Ascending aorta (tissue), 2 donors: ENCODE data around the gene SYPL2. TPM values are rescaled to one million over a fixed set of nuclear protein-coding genes. Genes with fewer than 3 reads are reported as not detected.

Experiments
- DNase-seq, 2 donors: peaks; one replicate each; pipeline ENCODE4 v3.0.0-alpha.2; 2019; ENCODE audit warnings: low spot score in 2 of 2
- H3K27ac ChIP-seq, 2 donors: fragments of 200-600 bp; sonication (generic); one replicate each; pipeline ENCODE4 v1.5.1; 2016 to 2017; ENCODE audit warnings: mild to moderate bottlenecking in 1 of 2
- H3K27me3 ChIP-seq: fragments of 200-600 bp; sonication (generic); one replicate; pipeline ENCODE4 v1.5.1; 2017
- H3K36me3 ChIP-seq, 2 donors: fragments of 200-600 bp; sonication (generic); one replicate each; pipeline ENCODE4 v1.5.1; 2016
- H3K4me1 ChIP-seq, 2 donors: fragments of 200-600 bp; sonication (generic); one replicate each; pipeline ENCODE4 v1.5.1; 2016 to 2017; ENCODE audit warnings: mild to moderate bottlenecking in 1 of 2
- H3K4me3 ChIP-seq, 2 donors: fragments of 200-600 bp; sonication (generic); one replicate each; pipeline ENCODE4 v1.5.1; 2016 to 2017; ENCODE audit warnings: mild to moderate bottlenecking in 1 of 2
- H3K9me3 ChIP-seq, 2 donors: fragments of 200-600 bp; sonication (generic); one replicate each; pipeline ENCODE4 v1.5.1; 2016
- CTCF ChIP-seq, 3 experiments: fragments of 200-600 bp in 2 of 3; fragments of 450-650 bp in 1 of 3; sonication (generic) in 2 of 3; IDR thresholded peaks; one replicate each; pipeline ENCODE4 v1.5.1; 2016 to 2019; ENCODE audit warnings: antibody characterized with exemption in 3 of 3, mild to moderate bottlenecking in 1 of 3, moderate library complexity in 1 of 3
- intact Hi-C: fragments of 100-400 bp; cut with DNase I; formaldehyde crosslinking; loops from one replicate; pipeline ENCODE4 v1.15.1; 2023
- total RNA-seq: library from RNA; depleted of rRNA; stranded (reverse); fragments of >200 nt; gene quantifications from one replicate; pipeline ENCODE4 v1.1.0, GENCODE V29; 2016

The SYPL2 gene
- total RNA-seq, 1 donor from 2014 or later = 8.1 TPM

DNA sequence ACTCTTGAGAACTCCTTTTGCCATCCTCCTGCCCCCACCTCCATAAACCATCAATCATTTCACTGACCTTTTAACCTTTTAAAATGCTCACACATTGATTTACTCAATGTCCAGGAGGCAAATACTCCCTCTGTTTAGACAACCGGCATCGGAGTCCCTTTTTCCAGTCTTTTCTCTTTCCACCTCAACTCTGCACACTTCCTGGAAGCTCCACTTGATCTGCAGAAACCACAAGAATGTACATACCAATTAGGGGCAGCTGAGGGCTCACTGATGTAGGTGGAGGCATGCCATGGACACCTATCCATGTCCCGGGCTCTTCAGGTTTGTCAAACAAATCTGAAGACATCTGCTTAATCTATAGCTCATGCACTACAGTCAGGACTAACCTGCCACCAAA, 48.5 kb downstream of the SYPL2 start:
- H3K4me3 ChIP-seq = no peak overlapping the region
- H3K27ac ChIP-seq = no peak overlapping the region
- no peak for DNase-seq
- no peaks in the 10 kb centered on the region for H3K9me3 ChIP-seq
- H3K4me1 ChIP-seq = peaks cover 0 to 7% of the 10 kb centered on the region in 2 donors
- no peaks in the 10 kb centered on the region for H3K27me3 ChIP-seq
- TF ChIP-seq CTCF (IDR thresholded peaks at IDR 0.05) = no peak
- intact Hi-C loops = no loop called here
- H3K36me3 ChIP-seq = no peaks in the 10 kb centered on the region

DNA sequence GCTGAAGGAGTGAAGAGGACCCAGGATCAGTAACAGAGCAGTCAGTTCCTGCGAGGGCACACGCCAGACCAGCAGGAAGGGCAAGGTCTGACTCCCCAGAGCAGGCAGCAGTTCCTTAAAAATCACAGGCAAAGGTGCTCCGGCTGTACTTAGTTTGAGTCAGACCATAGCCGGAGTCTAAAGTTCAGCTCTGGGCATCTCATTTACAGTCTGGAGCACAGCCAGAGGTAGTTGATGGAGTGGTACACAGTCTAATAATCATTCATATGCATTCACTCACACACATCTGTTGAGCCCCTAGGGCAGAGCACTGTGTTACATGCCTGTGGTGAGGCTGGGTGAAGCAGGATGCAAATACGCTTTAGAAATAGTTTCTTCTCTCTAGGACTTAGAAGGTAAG, 50.5 kb downstream of the SYPL2 start:
- no peak for TF ChIP-seq CTCF (IDR thresholded peaks at IDR 0.05)
- Histone ChIP-seq H3K27ac (no peak overlapping the region), H3K27me3 (no peaks in the 10 kb centered on the region), H3K36me3 (no peaks in the 10 kb centered on the region), H3K4me1 (no peaks in the 10 kb centered on the region), H3K9me3 (no peaks in the 10 kb centered on the region), H3K4me3 (no peak overlapping the region)
- no peak for DNase-seq
- intact Hi-C loops = no loop called here

DNA sequence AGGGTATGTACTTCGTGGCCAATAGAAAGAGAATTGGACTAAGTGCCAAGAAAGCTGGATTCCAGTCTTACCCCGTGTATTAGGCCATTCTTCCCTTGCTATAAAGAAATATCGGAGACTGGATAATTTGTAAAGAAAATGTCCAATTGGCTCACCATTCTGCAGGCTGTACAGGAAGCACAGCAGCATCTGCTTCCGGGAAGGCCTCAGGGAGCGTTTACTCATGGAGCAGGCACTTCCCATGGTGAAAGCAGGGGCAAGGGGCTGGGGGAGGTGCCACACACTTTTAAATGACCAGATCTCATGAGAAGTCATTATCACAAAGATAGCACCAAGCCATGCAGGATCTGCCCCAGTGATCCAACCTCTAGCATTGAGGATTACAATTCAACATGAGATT, 51.0 kb downstream of the SYPL2 start:
- intact Hi-C loops = no loop called here
- Histone ChIP-seq H3K36me3 (no peaks in the 10 kb centered on the region), H3K27me3 (no peaks in the 10 kb centered on the region), H3K9me3 (no peaks in the 10 kb centered on the region), H3K4me3 (no peak overlapping the region), H3K4me1 (no peaks in the 10 kb centered on the region), H3K27ac (no peak overlapping the region)
- no peak for DNase-seq
- TF ChIP-seq CTCF (IDR thresholded peaks at IDR 0.05) = no peak

DNA sequence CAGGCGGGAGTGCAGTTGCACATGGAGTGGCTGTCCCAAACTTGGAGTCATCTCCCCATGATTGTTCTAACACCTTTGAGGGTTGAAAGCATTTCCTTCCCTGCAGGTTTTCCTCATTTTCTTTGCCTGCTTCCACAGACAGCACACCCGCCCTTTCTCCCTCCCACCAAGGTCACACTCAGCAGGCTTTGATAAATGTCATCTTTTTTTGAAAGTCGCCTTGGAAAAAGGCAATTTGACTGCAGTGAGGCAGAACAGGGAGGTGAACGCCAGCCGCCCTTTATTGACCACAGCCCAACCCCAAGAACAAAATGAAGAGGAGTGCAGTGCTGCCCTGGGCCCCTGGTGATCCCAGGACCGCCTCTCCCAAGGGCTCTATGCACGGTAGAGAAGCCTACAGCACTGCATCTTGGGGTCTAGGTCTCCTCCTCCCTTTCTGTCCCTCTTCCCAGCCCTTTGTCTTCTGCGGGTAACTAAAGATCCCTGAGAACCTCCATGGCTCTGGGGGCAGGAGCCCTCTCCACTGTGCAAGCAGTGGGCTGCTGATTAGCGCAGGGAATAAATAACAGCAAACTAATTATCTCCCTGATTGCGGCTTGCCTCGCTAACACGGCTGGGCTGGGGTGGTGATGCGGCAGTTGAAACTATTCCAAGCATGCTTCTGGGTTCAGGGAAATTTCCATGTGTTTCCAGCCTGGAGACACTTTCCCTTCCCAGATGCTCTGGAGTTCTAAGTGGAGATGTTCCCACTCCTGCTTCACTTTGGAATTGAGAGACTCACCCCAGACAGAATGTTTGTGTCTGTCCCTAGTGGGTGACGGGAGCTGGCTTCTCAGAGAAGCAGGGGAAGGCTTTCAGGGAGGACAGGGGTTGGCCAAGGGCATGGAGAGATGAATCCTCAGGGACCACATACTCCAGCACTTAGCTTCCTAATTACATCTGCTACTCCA, 54.9 kb downstream of the SYPL2 start:
- no peaks in the 10 kb centered on the region for H3K36me3 ChIP-seq
- no peaks in the 10 kb centered on the region for H3K9me3 ChIP-seq
- intact Hi-C loops = no loop called here
- H3K27ac ChIP-seq = no peak overlapping the region
- TF ChIP-seq CTCF (IDR thresholded peaks at IDR 0.05) = no peak
- no peaks in the 10 kb centered on the region for H3K27me3 ChIP-seq
- no peaks in the 10 kb centered on the region for H3K4me1 ChIP-seq
- no peak overlapping the region for H3K4me3 ChIP-seq
- DNase-seq = no peak

DNA sequence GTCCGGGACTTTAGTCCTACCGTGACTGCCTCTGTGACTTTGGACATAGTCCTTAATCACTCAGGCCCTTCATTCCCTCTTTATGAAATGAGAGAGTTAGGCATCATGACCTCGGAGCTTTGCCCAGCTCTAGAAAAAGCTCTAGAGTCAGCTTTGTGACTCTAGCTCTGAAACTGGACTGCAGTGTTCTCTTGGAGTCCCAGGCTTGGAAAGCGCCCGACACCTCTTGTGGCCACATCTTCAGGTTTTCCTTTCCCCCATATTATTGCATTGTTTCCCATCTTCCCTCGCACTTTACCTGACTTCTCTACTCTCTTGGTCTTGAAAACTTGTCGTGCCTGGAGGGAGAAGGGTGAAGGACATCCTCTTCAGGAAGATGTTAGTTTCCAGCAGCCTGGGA, 55.7 kb downstream of the SYPL2 start:
- H3K27me3 ChIP-seq = no peaks in the 10 kb centered on the region
- no peak for TF ChIP-seq CTCF (IDR thresholded peaks at IDR 0.05)
- no peaks in the 10 kb centered on the region for H3K36me3 ChIP-seq
- DNase-seq = no peak
- H3K4me3 ChIP-seq = no peak overlapping the region
- no peaks in the 10 kb centered on the region for H3K4me1 ChIP-seq
- intact Hi-C loops = no loop called here
- no peaks in the 10 kb centered on the region for H3K9me3 ChIP-seq
- no peak overlapping the region for H3K27ac ChIP-seq
